Fibroblast of pulmonary artery (primary cell): ENCODE measurements around the gene EMP3.
"Not testable (repeated sequence)": the region's sequence is repeated elsewhere in the genome, so short reads cannot be mapped to it uniquely, and the experiment has no call there.

ENCODE experiments used
- DNase-seq: peaks from one replicate; pipeline ENCODE4 v3.0.0-alpha.2; 2010; ENCODE audit warnings: low read depth
- H3K4me3 ChIP-seq: replicated peaks from 2 replicates; pipeline ENCODE4 v1.5.1; 2011; ENCODE audit warnings: low read depth, mild to moderate bottlenecking, control low read depth, low read length, moderate library complexity
- TF ChIP-seq, protein P1 (sequence below): IDR thresholded peaks from 2 replicates; pipeline ENCODE4 v1.5.1; 2011; ENCODE audit warnings: mild to moderate bottlenecking, control low read depth, low read length, inconsistent platforms; ENCODE audit errors: missing control alignments

EMP3 gene, protein sequence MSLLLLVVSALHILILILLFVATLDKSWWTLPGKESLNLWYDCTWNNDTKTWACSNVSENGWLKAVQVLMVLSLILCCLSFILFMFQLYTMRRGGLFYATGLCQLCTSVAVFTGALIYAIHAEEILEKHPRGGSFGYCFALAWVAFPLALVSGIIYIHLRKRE

GRCh38 chr19:48325265-48325910 lies at the start of gene EMP3:
EMP3 (plus strand) TSS chr19:48325552; CDS start chr19:48326845, 1,293 bp downstream.
- DNase-seq: peak; percentile 94
- TF ChIP-seq, protein P1, sequence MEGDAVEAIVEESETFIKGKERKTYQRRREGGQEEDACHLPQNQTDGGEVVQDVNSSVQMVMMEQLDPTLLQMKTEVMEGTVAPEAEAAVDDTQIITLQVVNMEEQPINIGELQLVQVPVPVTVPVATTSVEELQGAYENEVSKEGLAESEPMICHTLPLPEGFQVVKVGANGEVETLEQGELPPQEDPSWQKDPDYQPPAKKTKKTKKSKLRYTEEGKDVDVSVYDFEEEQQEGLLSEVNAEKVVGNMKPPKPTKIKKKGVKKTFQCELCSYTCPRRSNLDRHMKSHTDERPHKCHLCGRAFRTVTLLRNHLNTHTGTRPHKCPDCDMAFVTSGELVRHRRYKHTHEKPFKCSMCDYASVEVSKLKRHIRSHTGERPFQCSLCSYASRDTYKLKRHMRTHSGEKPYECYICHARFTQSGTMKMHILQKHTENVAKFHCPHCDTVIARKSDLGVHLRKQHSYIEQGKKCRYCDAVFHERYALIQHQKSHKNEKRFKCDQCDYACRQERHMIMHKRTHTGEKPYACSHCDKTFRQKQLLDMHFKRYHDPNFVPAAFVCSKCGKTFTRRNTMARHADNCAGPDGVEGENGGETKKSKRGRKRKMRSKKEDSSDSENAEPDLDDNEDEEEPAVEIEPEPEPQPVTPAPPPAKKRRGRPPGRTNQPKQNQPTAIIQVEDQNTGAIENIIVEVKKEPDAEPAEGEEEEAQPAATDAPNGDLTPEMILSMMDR: no peak
- peak within 1 kb of the TSS; percentile 92 for H3K4me3 ChIP-seq

DNA sequence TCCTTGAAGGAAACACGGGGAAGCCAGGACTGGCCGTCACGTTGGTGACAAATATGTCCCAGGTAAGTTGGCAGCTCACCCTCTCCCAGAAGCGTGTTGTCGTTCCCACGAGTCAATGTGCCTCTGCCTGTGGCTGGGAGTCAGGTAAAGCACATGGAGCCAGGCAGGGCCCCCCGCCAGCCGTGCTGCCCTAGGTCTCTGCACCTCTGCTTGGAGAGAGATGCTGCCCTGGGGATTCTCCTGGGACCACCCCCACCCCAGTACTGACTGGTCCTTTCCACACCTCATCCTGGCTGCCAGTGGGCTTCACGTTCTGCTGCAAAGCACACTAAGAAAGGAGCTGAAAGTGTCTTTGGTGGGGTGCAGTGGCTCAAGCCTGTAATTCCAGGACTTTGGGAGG lies 45.6 kb upstream of the EMP3 start:
- no peak overlapping the region for H3K4me3 ChIP-seq
- TF ChIP-seq, protein P1: no peak
- no peak for DNase-seq

DNA sequence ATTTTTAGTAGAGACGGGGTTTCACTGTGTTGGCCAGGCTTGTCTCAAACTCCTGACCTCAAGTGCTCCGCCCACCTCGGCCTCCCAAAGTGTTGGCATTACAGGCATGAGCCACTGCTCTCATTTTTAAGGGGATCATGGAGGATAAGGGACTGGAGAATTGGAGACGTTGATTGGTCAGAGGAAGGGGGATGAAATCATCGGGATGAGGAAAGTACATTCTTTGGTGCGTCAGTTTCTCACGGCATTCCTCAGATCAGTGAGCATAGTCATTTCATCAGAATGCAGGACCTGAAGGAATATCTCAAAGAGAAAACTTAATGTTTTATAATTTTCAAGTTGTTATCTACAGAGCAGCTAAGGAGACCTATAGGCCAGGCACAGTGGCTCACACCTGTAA lies 41.4 kb upstream of the EMP3 start:
- DNase-seq: peak; percentile 90
- TF ChIP-seq, protein P1: no peak
- H3K4me3 ChIP-seq: no peak overlapping the region

DNA sequence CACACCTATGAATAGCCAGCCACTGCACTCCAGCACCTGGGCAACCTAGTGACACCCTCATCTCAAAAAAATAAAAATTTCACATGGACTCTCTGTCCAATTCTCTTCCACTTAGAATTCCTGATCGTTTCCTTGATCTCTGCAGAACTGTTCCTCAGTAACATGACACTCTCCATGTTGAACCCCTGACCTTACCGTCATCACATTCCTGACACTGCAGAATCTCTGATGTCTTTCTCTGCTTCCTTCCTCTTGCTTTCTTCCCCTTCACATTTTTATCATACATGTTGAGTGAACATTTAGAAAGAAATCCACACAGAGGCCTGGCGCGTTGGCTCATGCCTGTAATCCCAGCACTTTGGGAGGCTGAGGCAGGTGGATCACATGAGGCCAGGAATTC lies 40.5 kb upstream of the EMP3 start:
- TF ChIP-seq, protein P1: no peak
- no peak overlapping the region for H3K4me3 ChIP-seq
- DNase-seq: no peak

DNA sequence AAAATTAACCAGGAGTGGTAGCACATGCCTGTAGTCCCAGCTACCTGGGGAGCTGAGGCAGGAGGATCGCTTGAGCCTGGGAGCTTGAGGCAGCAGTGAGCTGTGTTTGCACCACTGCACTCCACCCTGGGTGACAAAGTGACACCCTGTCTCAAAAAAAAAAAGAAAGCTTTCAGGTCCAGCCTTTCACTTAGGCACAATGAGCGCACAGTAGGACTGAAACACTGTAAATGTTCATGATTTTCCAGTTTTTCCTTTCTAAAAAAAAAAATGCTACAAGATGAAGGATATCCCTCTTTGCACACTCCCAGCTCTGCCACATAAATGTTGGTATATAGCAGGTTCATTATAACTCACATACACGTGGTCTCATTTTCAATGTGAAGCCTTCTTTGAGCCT lies 37.6 kb upstream of the EMP3 start:
- DNase-seq: no peak
- TF ChIP-seq, protein P1: no peak
- no peak overlapping the region for H3K4me3 ChIP-seq

DNA sequence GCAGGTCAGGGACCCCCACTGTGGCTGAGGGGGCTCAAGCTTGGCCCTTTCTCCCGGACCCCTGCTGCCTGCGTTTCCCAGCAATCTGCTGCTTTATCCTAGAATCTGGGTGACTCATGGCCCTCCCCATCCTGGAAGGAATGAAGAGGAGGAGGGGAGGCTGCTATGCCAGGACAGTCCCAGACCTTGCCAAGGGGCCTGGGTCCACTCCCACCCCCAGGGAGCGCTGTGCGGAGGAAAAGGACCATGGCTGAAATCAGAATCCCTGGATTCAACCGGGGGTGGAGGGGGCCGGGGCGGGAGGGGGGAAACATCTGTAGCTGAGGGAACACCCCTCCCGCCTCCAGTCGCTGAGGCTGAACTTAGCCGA lies 35.0 kb upstream of the EMP3 start:
- H3K4me3 ChIP-seq: peak overlapping the region; percentile 25
- peak; percentile 29 for DNase-seq
- TF ChIP-seq, protein P1: peak; percentile 14

DNA sequence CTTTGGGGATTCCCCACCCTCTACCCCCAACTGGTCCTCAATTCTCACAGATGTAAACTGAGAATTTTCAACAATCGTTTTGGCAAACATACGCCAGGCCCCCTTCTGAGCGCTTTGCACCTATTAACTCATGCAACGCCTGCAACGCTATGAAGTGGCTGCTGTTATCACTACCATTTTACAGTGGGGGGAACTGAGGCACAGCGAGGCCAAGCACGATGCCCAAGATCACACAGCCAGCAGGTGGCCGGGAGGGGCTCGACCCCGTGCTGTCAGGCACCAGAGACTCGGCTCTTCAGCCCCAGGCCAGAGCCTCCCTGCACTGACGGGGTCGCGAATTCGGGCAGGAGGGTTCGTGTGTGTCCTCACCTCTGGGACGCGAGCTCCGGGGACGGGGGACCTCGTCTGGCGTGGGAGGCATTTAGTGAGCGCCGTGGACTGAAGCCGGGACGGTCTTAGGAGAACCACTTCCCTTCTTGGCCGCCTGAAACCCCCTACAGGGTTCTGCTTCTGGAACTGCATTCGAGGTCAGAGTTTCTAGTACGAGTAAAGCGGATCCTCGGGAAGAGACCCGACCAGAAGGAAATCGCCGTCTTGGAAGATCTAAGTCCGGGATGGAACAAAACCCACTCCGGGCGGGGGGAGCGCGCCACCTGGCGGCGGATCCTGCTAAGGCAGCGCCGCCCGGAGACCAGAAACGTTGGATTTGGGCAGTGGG lies 34.4 kb upstream of the EMP3 start:
- TF ChIP-seq, protein P1: peak; percentile 95
- H3K4me3 ChIP-seq: peak overlapping the region; percentile 55
- peak; percentile 85 for DNase-seq

- not testable (repeated sequence) for H3K4me3 ChIP-seq, DNase-seq
These were observed 33.9 kb upstream of the EMP3 start for GRCh38 chr19:48291489-48291815.
